DND-41 (cell line): ENCODE results near the gene HEBP1.

ENCODE experiments used
- EZH2 ChIP-seq: IDR thresholded peaks from 3 replicates; pipeline ENCODE4 v1.6.1; 2012; ENCODE audit warnings: borderline replicate concordance, low read depth, mild to moderate bottlenecking, moderate library complexity, low read length, inconsistent platforms; ENCODE audit not compliant: severe bottlenecking
- TF ChIP-seq, protein P1 (sequence below): IDR thresholded peaks from 2 replicates; pipeline ENCODE4 v1.5.1; 2012; ENCODE audit warnings: borderline replicate concordance, low read length, moderate library complexity, mild to moderate bottlenecking; ENCODE audit not compliant: poor library complexity, severe bottlenecking; ENCODE audit errors: extremely low read depth

- TF ChIP-seq, protein P1, sequence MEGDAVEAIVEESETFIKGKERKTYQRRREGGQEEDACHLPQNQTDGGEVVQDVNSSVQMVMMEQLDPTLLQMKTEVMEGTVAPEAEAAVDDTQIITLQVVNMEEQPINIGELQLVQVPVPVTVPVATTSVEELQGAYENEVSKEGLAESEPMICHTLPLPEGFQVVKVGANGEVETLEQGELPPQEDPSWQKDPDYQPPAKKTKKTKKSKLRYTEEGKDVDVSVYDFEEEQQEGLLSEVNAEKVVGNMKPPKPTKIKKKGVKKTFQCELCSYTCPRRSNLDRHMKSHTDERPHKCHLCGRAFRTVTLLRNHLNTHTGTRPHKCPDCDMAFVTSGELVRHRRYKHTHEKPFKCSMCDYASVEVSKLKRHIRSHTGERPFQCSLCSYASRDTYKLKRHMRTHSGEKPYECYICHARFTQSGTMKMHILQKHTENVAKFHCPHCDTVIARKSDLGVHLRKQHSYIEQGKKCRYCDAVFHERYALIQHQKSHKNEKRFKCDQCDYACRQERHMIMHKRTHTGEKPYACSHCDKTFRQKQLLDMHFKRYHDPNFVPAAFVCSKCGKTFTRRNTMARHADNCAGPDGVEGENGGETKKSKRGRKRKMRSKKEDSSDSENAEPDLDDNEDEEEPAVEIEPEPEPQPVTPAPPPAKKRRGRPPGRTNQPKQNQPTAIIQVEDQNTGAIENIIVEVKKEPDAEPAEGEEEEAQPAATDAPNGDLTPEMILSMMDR = no peak
- no peak for TF ChIP-seq EZH2
Measured at GRCh38 chr12:12999959-13000615, at the start of gene HEBP1.
